Measurements from ENCODE around the gene TRPT1.
"Not testable (repeated sequence)": the region's sequence is repeated elsewhere in the genome, so short reads cannot be mapped to it uniquely, and the experiment has no call there.

Gene TRPT1

GRCh38 chr11:64247729-64248531, 21.9 kb upstream of the TRPT1 start:
- Histone ChIP-seq H3K4me3 (ENCODE audit: low read length) (peak overlapping the region; percentile 94), H3K4me1 (ENCODE audit: insufficient read depth, low read length) (peaks cover 28% of the 10 kb centered on the region), H3K27me3 (ENCODE audit: insufficient read depth, low read length) (no peaks in the 10 kb centered on the region), H3K9ac (ENCODE audit: low read depth, low read length) (peak overlapping the region; percentile 80; the same call in 1 of the 2 replicates), H3K36me3 (ENCODE audit: insufficient read depth, low read depth, low read length) (peaks cover 21% of the 10 kb centered on the region; the same call in 1 of the 2 replicates), H3K9me3 (ENCODE audit: insufficient read depth, low read depth, low read length) (no peaks in the 10 kb centered on the region), H3K27ac (ENCODE audit: low read length) (peak overlapping the region; percentile 95)

DNA sequence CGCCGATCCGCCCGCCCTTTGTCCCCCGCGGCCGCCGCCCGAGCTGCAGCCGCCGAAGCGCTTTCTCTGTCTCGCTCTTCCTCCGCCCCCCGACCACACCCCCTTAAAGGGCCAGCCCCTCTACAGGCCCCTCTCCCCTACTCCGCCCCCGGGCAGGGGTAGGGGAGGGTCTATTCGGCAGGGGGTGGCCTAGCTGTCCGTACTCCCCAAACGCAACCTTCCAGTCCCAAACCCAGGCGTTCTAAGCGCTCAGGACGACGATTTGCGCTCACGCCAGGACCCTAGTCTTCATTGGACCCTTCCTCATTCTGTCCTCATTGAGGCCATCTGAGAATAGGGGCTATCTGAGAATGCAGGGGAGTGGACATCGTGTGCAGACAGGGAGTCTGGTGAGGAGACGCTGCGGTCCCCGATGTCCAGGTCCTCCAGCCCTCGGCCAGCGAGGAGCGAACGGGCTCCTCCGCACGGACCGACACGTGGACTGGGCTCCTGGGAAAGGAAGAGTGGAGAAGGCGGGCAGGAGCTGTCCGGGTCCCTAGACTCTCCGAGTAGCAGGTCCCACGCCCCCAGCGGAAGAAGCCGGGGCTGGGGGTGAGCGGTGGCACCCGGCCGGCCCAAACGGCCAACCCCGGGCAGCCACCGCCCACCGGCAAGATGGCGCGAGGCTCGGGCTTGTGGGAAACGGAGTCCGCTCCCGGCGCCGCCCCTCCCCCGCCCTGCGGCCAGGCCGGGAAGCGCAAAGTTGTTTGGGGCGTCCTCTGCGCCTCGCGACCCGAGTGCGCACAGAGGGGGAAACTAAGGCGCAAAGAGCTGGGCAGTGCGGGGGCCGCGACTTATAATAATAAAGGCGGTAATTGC, 21.1 kb upstream of the TRPT1 start, which contains the start of gene PPP1R14B:
PPP1R14B (minus strand) TSS at position 73 of the 858 bp plus-strand sequence. CDS start 270 bp downstream, outside the sequence.
- H3K27ac ChIP-seq (ENCODE audit: low read length): peak within 1 kb of the TSS; percentile 93
- no peaks in the 10 kb centered on the region for H3K9me3 ChIP-seq (ENCODE audit: insufficient read depth, low read depth, low read length)
- H3K36me3 ChIP-seq (ENCODE audit: insufficient read depth, low read depth, low read length): peaks cover 21% of the 10 kb centered on the region; the same call in 1 of the 2 replicates
- H3K4me3 ChIP-seq (ENCODE audit: low read length): peak within 1 kb of the TSS; percentile 95
- H3K4me1 ChIP-seq (ENCODE audit: insufficient read depth, low read length): peaks cover 28% of the 10 kb centered on the region
- no peaks in the 10 kb centered on the region for H3K27me3 ChIP-seq (ENCODE audit: insufficient read depth, low read length)
- H3K9ac ChIP-seq (ENCODE audit: low read depth, low read length): peak within 1 kb of the TSS; percentile 95

GRCh38 chr11:64246621-64246870, 20.6 kb upstream of the TRPT1 start:
- peaks cover 21% of the 10 kb centered on the region; the same call in 1 of the 2 replicates for H3K36me3 ChIP-seq (ENCODE audit: insufficient read depth, low read depth, low read length)
- not testable (repeated sequence) for H3K27ac ChIP-seq (ENCODE audit: low read length); H3K27me3 ChIP-seq (ENCODE audit: insufficient read depth, low read length); H3K9me3 ChIP-seq (ENCODE audit: insufficient read depth, low read depth, low read length)
- peaks cover 28% of the 10 kb centered on the region for H3K4me1 ChIP-seq (ENCODE audit: insufficient read depth, low read length)
- H3K4me3 ChIP-seq (ENCODE audit: low read length): peak overlapping the region; percentile 95; the same call in 1 of the 2 replicates
- peak overlapping the region; percentile 95; the same call in 1 of the 2 replicates for H3K9ac ChIP-seq (ENCODE audit: low read depth, low read length)

DNA sequence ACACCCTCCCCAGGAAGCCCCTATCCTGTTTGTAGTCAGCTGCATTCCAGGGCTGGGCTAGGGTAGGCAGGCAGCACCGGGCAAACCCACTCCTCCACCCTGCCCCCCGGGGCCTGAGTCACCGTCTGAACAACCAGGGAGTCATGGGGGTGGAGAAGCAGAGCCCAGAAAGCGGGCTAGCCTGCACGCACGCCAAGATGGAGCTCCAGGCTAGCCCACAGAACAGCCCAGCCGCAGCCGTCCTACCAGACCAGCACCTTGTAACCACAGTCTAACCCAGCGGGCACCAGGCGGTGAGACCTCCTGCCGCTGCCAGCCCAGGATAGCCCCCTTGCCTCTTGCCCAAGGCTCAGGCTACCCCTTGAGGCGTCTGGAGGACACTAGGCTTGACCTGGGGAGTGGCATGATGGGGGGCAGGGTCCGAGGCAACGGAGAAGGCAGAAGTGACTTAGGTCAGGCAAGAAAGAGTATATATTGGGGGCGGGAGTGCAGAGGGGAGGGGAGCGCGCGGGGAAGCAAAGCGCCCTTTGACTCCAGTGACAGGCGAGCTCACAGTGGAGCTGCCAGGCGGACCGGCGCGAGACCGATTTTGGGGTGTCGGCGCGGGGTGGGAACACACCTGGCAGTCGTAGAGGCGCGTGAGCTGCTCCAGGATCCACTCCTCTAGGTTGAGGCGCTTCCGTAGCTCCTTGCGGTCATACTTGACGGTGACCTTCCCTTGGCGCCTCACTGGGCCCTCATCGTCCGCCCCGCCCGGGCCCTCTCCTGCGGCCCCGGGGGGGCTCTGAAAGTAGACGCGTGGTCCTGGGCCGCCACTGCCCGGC, 20.0 kb upstream of the TRPT1 start:
- Histone ChIP-seq H3K9ac (ENCODE audit: low read depth, low read length) (peak overlapping the region; percentile 95), H3K36me3 (ENCODE audit: insufficient read depth, low read depth, low read length) (peaks cover 21% of the 10 kb centered on the region; the same call in 1 of the 2 replicates), H3K4me1 (ENCODE audit: insufficient read depth, low read length) (peaks cover 28% of the 10 kb centered on the region), H3K4me3 (ENCODE audit: low read length) (peak overlapping the region; percentile 95), H3K27me3 (ENCODE audit: insufficient read depth, low read length) (no peaks in the 10 kb centered on the region), H3K9me3 (ENCODE audit: insufficient read depth, low read depth, low read length) (no peaks in the 10 kb centered on the region), H3K27ac (ENCODE audit: low read length) (peak overlapping the region; percentile 88)

- Histone ChIP-seq H3K4me3 (ENCODE audit: low read length) (peak overlapping the region; percentile 95), H3K4me1 (ENCODE audit: insufficient read depth, low read length) (peaks cover 25% of the 10 kb centered on the region), H3K36me3 (ENCODE audit: insufficient read depth, low read depth, low read length) (peaks cover 21% of the 10 kb centered on the region; the same call in 1 of the 2 replicates), H3K27me3 (ENCODE audit: insufficient read depth, low read length) (no peaks in the 10 kb centered on the region), H3K27ac (ENCODE audit: low read length) (peak overlapping the region; percentile 88), H3K9me3 (ENCODE audit: insufficient read depth, low read depth, low read length) (no peaks in the 10 kb centered on the region), H3K9ac (ENCODE audit: low read depth, low read length) (peak overlapping the region; percentile 95; the same call in 1 of the 2 replicates)
These were observed 19.4 kb upstream of the TRPT1 start for GRCh38 chr11:64245401-64245796.

- Histone ChIP-seq H3K27ac (ENCODE audit: low read length) (no peak overlapping the region), H3K9ac (ENCODE audit: low read depth, low read length) (peak overlapping the region; percentile 95; the same call in 1 of the 2 replicates), H3K27me3 (ENCODE audit: insufficient read depth, low read length) (no peaks in the 10 kb centered on the region), H3K36me3 (ENCODE audit: insufficient read depth, low read depth, low read length) (peaks cover 21% of the 10 kb centered on the region; the same call in 1 of the 2 replicates), H3K9me3 (ENCODE audit: insufficient read depth, low read depth, low read length) (no peaks in the 10 kb centered on the region), H3K4me1 (ENCODE audit: insufficient read depth, low read length) (peaks cover 25% of the 10 kb centered on the region), H3K4me3 (ENCODE audit: low read length) (peak overlapping the region; percentile 95; the same call in 1 of the 2 replicates)
These were observed 19.0 kb upstream of the TRPT1 start for GRCh38 chr11:64244966-64245365.

- Histone ChIP-seq H3K9me3 (ENCODE audit: insufficient read depth, low read depth, low read length) (no peaks in the 10 kb centered on the region), H3K4me1 (ENCODE audit: insufficient read depth, low read length) (peaks cover 20% of the 10 kb centered on the region), H3K4me3 (ENCODE audit: low read length) (no peak overlapping the region), H3K27me3 (ENCODE audit: insufficient read depth, low read length) (no peaks in the 10 kb centered on the region), H3K27ac (ENCODE audit: low read length) (no peak overlapping the region), H3K36me3 (ENCODE audit: insufficient read depth, low read depth, low read length) (peaks cover 21% of the 10 kb centered on the region; the same call in 1 of the 2 replicates), H3K9ac (ENCODE audit: low read depth, low read length) (no peak overlapping the region)
These were observed 18.1 kb upstream of the TRPT1 start for GRCh38 chr11:64244107-64244506.

- peaks cover 28% of the 10 kb centered on the region for H3K36me3 ChIP-seq (ENCODE audit: insufficient read depth, low read depth, low read length)
- no peaks in the 10 kb centered on the region for H3K9me3 ChIP-seq (ENCODE audit: insufficient read depth, low read depth, low read length)
- no peak overlapping the region for H3K9ac ChIP-seq (ENCODE audit: low read depth, low read length)
- H3K27ac ChIP-seq (ENCODE audit: low read length): no peak overlapping the region
- no peak overlapping the region for H3K4me3 ChIP-seq (ENCODE audit: low read length)
- H3K4me1 ChIP-seq (ENCODE audit: insufficient read depth, low read length): peaks cover 15% of the 10 kb centered on the region; the same call in 1 of the 2 replicates
- no peaks in the 10 kb centered on the region for H3K27me3 ChIP-seq (ENCODE audit: insufficient read depth, low read length)
These were observed 17.4 kb upstream of the TRPT1 start for GRCh38 chr11:64243236-64243854.

GRCh38 chr11:64241491-64242374, 15.7 kb upstream of the TRPT1 start:
- peak overlapping the region; percentile 83 for H3K4me3 ChIP-seq (ENCODE audit: low read length)
- H3K27ac ChIP-seq (ENCODE audit: low read length): peak overlapping the region; percentile 74
- no peaks in the 10 kb centered on the region for H3K27me3 ChIP-seq (ENCODE audit: insufficient read depth, low read length)
- 0 out of 2 replicates have a peak, but pooled peaks cover 7% of the 10 kb centered on the region for H3K4me1 ChIP-seq (ENCODE audit: insufficient read depth, low read length)
- H3K9me3 ChIP-seq (ENCODE audit: insufficient read depth, low read depth, low read length): no peaks in the 10 kb centered on the region
- H3K9ac ChIP-seq (ENCODE audit: low read depth, low read length): peak overlapping the region; percentile 92
- peaks cover 34% of the 10 kb centered on the region for H3K36me3 ChIP-seq (ENCODE audit: insufficient read depth, low read depth, low read length)

GRCh38 chr11:64241241-64241490, 15.2 kb upstream of the TRPT1 start:
- Histone ChIP-seq H3K9ac (ENCODE audit: low read depth, low read length) (peak overlapping the region; percentile 84; the same call in 1 of the 2 replicates), H3K36me3 (ENCODE audit: insufficient read depth, low read depth, low read length) (peaks cover 34% of the 10 kb centered on the region), H3K27ac (ENCODE audit: low read length) (peak overlapping the region; percentile 21), H3K9me3 (ENCODE audit: insufficient read depth, low read depth, low read length) (no peaks in the 10 kb centered on the region), H3K4me3 (ENCODE audit: low read length) (peak overlapping the region; percentile 83), H3K27me3 (ENCODE audit: insufficient read depth, low read length) (no peaks in the 10 kb centered on the region), H3K4me1 (ENCODE audit: insufficient read depth, low read length) (0 out of 2 replicates have a peak, but pooled peaks cover 7% of the 10 kb centered on the region)

Data from iPS-20b (cell line).